ENCODE data around the gene AGO4. TPM values are rescaled to one million over a fixed set of nuclear protein-coding genes. Genes with fewer than 3 reads are reported as not detected.

The AGO4 gene
- total RNA-seq, 3 donors from 2014 or later (not counting 1 experiment from before 2014, with no cell fraction given), result 21.8 to 32.0 (median 31.7) TPM

- Histone ChIP-seq H3K4me3 (ENCODE audit: low read length) (no peak overlapping the region), H3K27me3 (ENCODE audit: control insufficient read depth, insufficient read depth, low read length) (no peaks in the 10 kb centered on the region), H3K36me3 (ENCODE audit: control insufficient read depth, insufficient read depth, low read length) (peaks cover 55% of the 10 kb centered on the region), H3K4me1 (ENCODE audit: control insufficient read depth, insufficient read depth, low read length) (no peaks in the 10 kb centered on the region), H3K27ac (ENCODE audit: low read length) (no peak overlapping the region), H3K9me3 (ENCODE audit: control insufficient read depth, insufficient read depth, low read length) (no peaks in the 10 kb centered on the region)
- H3K27ac Mint-ChIP-seq, result no peak overlapping the region
- no peaks in the 10 kb centered on the region for H3K27me3 Mint-ChIP-seq (ENCODE audit: low read depth in 2 of 2)
- TF ChIP-seq, protein P1, sequence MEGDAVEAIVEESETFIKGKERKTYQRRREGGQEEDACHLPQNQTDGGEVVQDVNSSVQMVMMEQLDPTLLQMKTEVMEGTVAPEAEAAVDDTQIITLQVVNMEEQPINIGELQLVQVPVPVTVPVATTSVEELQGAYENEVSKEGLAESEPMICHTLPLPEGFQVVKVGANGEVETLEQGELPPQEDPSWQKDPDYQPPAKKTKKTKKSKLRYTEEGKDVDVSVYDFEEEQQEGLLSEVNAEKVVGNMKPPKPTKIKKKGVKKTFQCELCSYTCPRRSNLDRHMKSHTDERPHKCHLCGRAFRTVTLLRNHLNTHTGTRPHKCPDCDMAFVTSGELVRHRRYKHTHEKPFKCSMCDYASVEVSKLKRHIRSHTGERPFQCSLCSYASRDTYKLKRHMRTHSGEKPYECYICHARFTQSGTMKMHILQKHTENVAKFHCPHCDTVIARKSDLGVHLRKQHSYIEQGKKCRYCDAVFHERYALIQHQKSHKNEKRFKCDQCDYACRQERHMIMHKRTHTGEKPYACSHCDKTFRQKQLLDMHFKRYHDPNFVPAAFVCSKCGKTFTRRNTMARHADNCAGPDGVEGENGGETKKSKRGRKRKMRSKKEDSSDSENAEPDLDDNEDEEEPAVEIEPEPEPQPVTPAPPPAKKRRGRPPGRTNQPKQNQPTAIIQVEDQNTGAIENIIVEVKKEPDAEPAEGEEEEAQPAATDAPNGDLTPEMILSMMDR (IDR thresholded peaks at IDR 0.05), result no peak
- no peaks in the 10 kb centered on the region for H3K4me1 Mint-ChIP-seq
- intact Hi-C loops (cut with micrococcal nuclease), result no loop called here
- no peak overlapping the region for H3K4me3 Mint-ChIP-seq
- ATAC-seq, result no peak
- no peak for DNase-seq
- H3K9me3 Mint-ChIP-seq, result no peaks in the 10 kb centered on the region
- H3K36me3 Mint-ChIP-seq, result peaks cover 6% of the 10 kb centered on the region
Observed at GRCh38 chr1:35899941-35900340, 92.1 kb downstream of the AGO4 start.

GRCh38 chr1:35901235-35901634 lies 93.4 kb downstream of the AGO4 start:
- ATAC-seq (no peak), DNase-seq (no peak)
- peaks cover 6% of the 10 kb centered on the region for H3K36me3 Mint-ChIP-seq
- peaks cover 52% of the 10 kb centered on the region for H3K36me3 ChIP-seq (ENCODE audit: control insufficient read depth, insufficient read depth, low read length)
- TF ChIP-seq, protein P1 (IDR thresholded peaks at IDR 0.05), result no peak
- H3K9me3 ChIP-seq (ENCODE audit: control insufficient read depth, insufficient read depth, low read length), result no peaks in the 10 kb centered on the region
- no peaks in the 10 kb centered on the region for H3K4me1 Mint-ChIP-seq
- H3K4me3 ChIP-seq (ENCODE audit: low read length), result no peak overlapping the region
- H3K27me3 ChIP-seq (ENCODE audit: control insufficient read depth, insufficient read depth, low read length), result no peaks in the 10 kb centered on the region
- 95% methylated on average over 9 of the region's 9 CpGs for WGBS (ENCODE audit: insufficient coverage)
- intact Hi-C loops (cut with micrococcal nuclease), result no loop called here
- H3K4me3 Mint-ChIP-seq, result no peak overlapping the region
- no peaks in the 10 kb centered on the region for H3K4me1 ChIP-seq (ENCODE audit: control insufficient read depth, insufficient read depth, low read length)
- no peak overlapping the region for H3K27ac Mint-ChIP-seq
- H3K27me3 Mint-ChIP-seq (ENCODE audit: low read depth in 2 of 2), result no peaks in the 10 kb centered on the region
- H3K9me3 Mint-ChIP-seq, result no peaks in the 10 kb centered on the region
- no peak overlapping the region for H3K27ac ChIP-seq (ENCODE audit: low read length)

- H3K4me1 ChIP-seq (ENCODE audit: control insufficient read depth, insufficient read depth, low read length), result no peaks in the 10 kb centered on the region
- intact Hi-C loops (cut with micrococcal nuclease), result no loop called here
- no peak for DNase-seq
- no peaks in the 10 kb centered on the region for H3K9me3 ChIP-seq (ENCODE audit: control insufficient read depth, insufficient read depth, low read length)
- Mint-ChIP-seq H3K36me3 (peaks cover 11% of the 10 kb centered on the region), H3K27ac (no peak overlapping the region), H3K9me3 (no peaks in the 10 kb centered on the region), H3K4me3 (no peak overlapping the region), H3K4me1 (no peaks in the 10 kb centered on the region), H3K27me3 (ENCODE audit: low read depth in 2 of 2) (no peaks in the 10 kb centered on the region)
- 95% methylated on average over 2 of the region's 2 CpGs for WGBS (ENCODE audit: insufficient coverage)
- H3K4me3 ChIP-seq (ENCODE audit: low read length), result no peak overlapping the region
- peaks cover 54% of the 10 kb centered on the region for H3K36me3 ChIP-seq (ENCODE audit: control insufficient read depth, insufficient read depth, low read length)
- no peak overlapping the region for H3K27ac ChIP-seq (ENCODE audit: low read length)
- no peaks in the 10 kb centered on the region for H3K27me3 ChIP-seq (ENCODE audit: control insufficient read depth, insufficient read depth, low read length)
- no peak for ATAC-seq
- TF ChIP-seq, protein P1 (IDR thresholded peaks at IDR 0.05), result no peak
Observed at GRCh38 chr1:35902671-35903070, 94.9 kb downstream of the AGO4 start.

Other genes starting within 250 kb of the AGO4 start
- 1 to 10 TPM; 6.6 to 7.3 (median 6.9) TPM for gene TFAP2E, start 234.7 kb upstream of the AGO4 start, total RNA-seq
- gene PSMB2, start 166.5 kb upstream of the AGO4 start, total RNA-seq, result 10 to 100 TPM; 37.0 to 45.0 (median 37.3) TPM
- gene C1orf216, start 89.1 kb upstream of the AGO4 start, total RNA-seq, result 10 to 100 TPM in 2 of 3 donors, 1 to 10 TPM in 1; 8.0 to 14.1 (median 13.0) TPM
- gene CLSPN, start 38.0 kb upstream of the AGO4 start, total RNA-seq, result 1 to 10 TPM; 1.9 to 4.9 (median 2.4) TPM
- gene AGO1, start 75.2 kb downstream of the AGO4 start, total RNA-seq, result 10 to 100 TPM; 30.1 to 34.5 (median 34.3) TPM
- 10 to 100 TPM; 36.5 to 49.6 (median 49.0) TPM for gene AGO3, start 123.1 kb downstream of the AGO4 start, total RNA-seq

All from natural killer cell (primary cell).